Measurements from ENCODE around the gene WDFY3.

DNA sequence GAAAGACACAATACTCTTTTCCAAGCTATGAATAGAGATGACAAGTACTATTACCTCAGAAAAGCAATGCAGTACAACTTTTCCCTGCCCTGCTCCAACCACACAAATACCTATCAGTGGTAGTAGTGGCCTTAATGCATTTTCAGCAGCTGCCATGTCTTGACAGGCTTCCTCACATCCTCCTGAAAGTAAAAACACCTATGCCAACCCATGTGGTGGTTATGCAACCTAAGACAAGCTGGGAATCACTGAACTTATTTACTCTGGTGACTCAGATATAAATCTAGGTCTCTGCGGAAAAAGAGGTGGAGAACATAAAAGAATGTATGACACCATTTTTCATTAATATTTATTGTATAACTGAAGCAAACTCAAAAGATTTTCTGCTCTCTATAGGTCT is 14.5 kb downstream of the WDFY3 start:
- TF ChIP-seq POLR2A (IDR thresholded peaks at IDR 0.05) (no peak), EP300 (IDR thresholded peaks at IDR 0.05) (no peak)

All from stomach (tissue), 4 donors.